ENCODE results near the gene KLRK1. TPM values are rescaled to one million over a fixed set of nuclear protein-coding genes. Genes with fewer than 3 reads are reported as not detected.

KLRK1 gene
- 0.92 TPM for total RNA-seq

GRCh38 chr12:10389904-10390303 is at the start of gene KLRK1:
KLRK1 (minus strand) TSS chr12:10390041; CDS start chr12:10388810, 1,231 bp downstream.

GRCh38 chr12:10435816-10436215 is 46.0 kb upstream of the KLRK1 start, which contains the start of gene KLRC2:
KLRC2 (minus strand) TSS chr12:10436010; CDS start chr12:10435986, 24 bp downstream.

GRCh38 chr12:10420334-10420733 is 30.5 kb upstream of the KLRK1 start, which contains the start of gene KLRC3:
KLRC3 (minus strand) TSS chr12:10420595; CDS start chr12:10420550, 45 bp downstream.

GRCh38 chr12:10409392-10409791 is 19.6 kb upstream of the KLRK1 start, which contains the start of gene KLRC4:
KLRC4 (minus strand) TSS chr12:10409757; CDS start chr12:10409575, 182 bp downstream.

Other genes with a start within 250 kb of the KLRK1 start
- gene OLR1, start 217.9 kb downstream of the KLRK1 start, total RNA-seq = 16.4 TPM
- 2.3 TPM for gene TMEM52B, start 211.0 kb downstream of the KLRK1 start, total RNA-seq
- 85.3 TPM for gene GABARAPL1, start 177.2 kb downstream of the KLRK1 start, total RNA-seq
- gene KLRD1, start 82.2 kb downstream of the KLRK1 start, total RNA-seq = under 0.01 TPM
- 1.2 TPM for gene KLRC4, start 19.7 kb upstream of the KLRK1 start, total RNA-seq
- 5.5 TPM for gene KLRC3, start 30.6 kb upstream of the KLRK1 start, total RNA-seq
- 4.4 TPM for gene KLRC2, start 46.0 kb upstream of the KLRK1 start, total RNA-seq
- not detected for gene KLRC1, start 63.3 kb upstream of the KLRK1 start, total RNA-seq
- 0.92 TPM for gene EIF2S3B, start 115.8 kb upstream of the KLRK1 start, total RNA-seq
- 15.9 TPM for gene MAGOHB, start 223.6 kb upstream of the KLRK1 start, total RNA-seq

Measured in diencephalon (tissue), 1 donor.